ENCODE results near the gene NKX2-4.
"Not testable (repeated sequence)": the region's sequence is repeated elsewhere in the genome, so short reads cannot be mapped to it uniquely, and the experiment has no call there.

DNA sequence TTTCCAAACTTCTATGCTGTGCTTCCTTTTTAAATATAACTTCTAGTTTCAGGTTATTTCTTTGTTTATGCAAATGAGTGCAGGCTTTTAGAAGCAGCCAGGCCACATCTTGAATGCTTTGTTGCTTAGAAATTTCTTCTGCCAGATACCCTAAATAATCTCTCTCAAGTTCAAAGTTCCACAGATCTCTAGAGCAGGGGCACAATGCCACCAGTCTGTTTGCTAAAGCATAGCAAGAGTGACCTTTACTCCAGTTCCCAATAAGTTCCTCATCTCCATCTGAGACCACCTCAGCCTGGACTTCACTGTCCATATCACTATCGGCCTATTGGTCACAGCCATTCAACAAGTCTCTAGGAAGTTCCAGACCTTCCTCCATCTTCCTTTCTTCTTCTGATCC lies 26.4 kb upstream of the NKX2-4 start:
- TF ChIP-seq EZH2 (IDR thresholded peaks at IDR 0.05; ENCODE audit: borderline replicate concordance, control insufficient read depth, low read depth, low read length); NBN (IDR thresholded peaks at IDR 0.05); SP1 (IDR thresholded peaks at IDR 0.05; ENCODE audit: low read depth, low read length); CTCF (IDR thresholded peaks at IDR 0.05 in 2 of 3, conservative IDR thresholded peaks at IDR 0.05 in 1 of 3; ENCODE audit: control insufficient read depth in 2 of 3, extremely low read depth in 1 of 3, insufficient read depth in 1 of 3, low read depth in 3 of 3, low read length in 3 of 3); EP300 (IDR thresholded peaks at IDR 0.05; ENCODE audit: borderline replicate concordance in 1 of 2, control insufficient read depth in 1 of 2, low read depth in 2 of 2, low read length in 2 of 2); JUND (IDR thresholded peaks at IDR 0.05; ENCODE audit: low read depth, low read length); POLR2A (IDR thresholded peaks at IDR 0.05; ENCODE audit: low read depth, low read length); TAF1 (IDR thresholded peaks at IDR 0.05; ENCODE audit: borderline replicate concordance, low read depth, low read length): not testable (repeated sequence)

Data from GM12878 (cell line).